Activated naive CD8-positive, alpha-beta T cell treated with anti-CD3 and anti-CD28 coated beads, Interleukin-2, amount 50 U/mL, for 16 hours (primary cell): ENCODE measurements around the gene APOF.
"Not testable (repeated sequence)": the region's sequence is repeated elsewhere in the genome, so short reads cannot be mapped to it uniquely, and the experiment has no call there.

Source experiments
- DNase-seq: peaks from one replicate; pipeline ENCODE4 v3.0.0-alpha.2; 2020; ENCODE audit warnings: low read depth, low spot score

The APOF gene

DNA sequence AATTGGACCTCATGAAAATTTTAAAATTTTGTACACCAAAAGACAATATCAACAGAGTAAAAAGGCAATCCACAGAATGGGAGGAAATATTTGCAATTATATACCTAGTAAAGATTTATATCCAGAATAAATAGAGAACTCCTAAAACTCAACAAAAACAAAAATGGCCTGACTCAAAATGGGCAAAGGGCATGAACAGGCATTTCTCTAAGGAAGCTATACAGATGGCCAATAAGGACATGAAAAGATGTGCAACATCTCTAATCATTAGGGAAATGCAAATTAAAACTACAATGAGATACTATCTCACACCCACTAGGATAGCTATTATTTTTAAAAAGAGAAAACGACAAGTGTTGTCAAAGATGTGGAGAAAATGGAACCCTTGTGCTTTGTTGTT lies 10.9 kb upstream of the APOF start:
- no peak for DNase-seq

DNA sequence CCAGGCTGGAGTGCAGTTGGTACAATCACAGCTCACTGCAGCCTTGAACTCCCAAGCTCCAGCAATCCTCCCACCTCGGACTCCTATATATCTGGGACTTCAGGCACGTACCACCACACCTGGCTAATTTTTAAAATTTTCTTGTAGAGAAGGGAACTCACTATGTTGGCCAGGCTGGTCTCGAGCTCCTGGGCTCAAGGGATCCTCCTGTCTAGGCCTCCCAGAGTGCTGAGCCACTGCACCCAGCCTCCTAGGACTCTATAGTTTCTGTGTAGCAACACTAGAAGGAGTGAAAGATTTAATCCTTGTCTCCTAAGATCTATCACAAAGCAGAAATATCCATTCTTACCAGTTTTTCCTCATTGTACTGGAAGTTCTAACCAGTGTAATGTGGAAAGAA lies 4.3 kb upstream of the APOF start:
- DNase-seq = no peak

DNA sequence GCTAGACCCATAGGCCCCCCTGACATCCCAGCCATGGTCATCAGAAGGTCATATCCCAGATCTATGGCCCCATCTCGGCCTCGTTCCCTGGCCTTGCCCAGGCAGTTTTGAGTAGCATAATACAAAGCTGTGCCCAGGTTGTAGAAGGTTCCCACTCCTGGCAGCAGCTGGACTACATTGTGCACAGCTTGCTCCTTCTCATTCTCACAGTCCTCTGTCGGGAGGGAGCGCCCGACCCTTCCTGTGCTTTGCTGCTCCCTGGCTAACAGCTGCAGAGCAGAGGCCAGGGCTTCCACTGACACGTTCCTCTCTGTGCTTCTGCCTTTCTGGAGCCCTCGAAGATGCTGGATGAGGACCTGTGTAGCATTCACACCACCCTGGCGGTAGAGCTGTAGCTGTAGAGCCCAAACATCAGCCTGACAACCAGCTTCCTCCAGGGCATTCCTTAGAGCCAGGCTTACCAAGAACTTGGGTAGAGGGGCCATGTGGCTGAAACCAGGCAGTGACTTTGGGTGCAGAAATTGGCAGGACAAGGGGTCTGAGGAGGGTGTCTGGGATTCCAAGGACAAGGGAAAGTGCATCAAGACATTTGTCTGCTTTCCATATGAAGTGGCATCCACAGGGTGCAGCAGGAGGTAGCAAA lies 1.0 kb downstream of the APOF start:
- no peak for DNase-seq

DNA sequence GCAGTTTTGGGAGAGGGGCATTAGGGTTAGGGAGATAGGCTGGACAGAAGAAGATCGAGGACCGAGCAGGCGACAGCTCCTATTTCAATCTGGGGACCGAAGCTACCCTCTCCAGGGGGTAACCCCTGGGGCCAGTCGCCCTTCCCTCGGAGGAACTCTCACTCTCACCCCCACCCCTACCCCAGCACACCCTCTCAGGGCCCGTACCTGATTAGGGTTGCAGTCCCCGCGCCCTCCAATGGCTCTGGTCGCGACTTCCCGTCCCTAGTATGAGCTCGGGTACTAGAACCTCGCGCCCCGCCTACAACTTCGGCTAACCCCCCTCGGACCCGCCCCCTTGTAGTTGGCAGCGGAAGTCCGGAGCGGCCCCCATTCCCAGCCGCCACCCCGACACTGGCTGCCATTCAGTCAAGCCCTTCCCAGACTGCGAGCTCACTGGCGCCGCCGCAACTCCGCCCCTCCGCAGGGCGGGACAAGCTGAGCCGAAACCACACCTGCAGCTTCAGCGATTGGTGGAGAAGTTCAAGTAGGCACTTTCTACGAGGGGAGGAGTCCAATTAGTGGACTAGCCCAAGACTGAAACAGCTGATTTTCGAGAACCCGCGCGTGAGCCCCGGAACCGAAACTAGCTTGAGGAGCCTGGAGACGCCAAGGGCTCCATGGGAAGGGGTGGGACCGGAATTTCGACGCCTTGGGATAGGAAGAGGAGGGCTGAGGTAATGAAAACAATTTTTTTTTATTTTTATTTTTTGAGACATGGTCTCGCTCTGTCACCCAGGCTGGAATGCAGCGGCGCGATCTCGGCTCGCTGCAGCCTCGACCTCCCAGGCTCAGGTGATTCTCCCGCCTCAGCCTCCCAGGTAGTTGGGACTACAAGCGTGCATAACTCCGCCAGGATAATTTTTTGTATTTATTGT lies 2.5 kb downstream of the APOF start, which contains the start of gene STAT2:
Gene STAT2 (minus strand): TSS at position 257 of the 917 bp plus-strand sequence. CDS start 3,536 bp downstream, outside the sequence.
- DNase-seq = peak; percentile 99

DNA sequence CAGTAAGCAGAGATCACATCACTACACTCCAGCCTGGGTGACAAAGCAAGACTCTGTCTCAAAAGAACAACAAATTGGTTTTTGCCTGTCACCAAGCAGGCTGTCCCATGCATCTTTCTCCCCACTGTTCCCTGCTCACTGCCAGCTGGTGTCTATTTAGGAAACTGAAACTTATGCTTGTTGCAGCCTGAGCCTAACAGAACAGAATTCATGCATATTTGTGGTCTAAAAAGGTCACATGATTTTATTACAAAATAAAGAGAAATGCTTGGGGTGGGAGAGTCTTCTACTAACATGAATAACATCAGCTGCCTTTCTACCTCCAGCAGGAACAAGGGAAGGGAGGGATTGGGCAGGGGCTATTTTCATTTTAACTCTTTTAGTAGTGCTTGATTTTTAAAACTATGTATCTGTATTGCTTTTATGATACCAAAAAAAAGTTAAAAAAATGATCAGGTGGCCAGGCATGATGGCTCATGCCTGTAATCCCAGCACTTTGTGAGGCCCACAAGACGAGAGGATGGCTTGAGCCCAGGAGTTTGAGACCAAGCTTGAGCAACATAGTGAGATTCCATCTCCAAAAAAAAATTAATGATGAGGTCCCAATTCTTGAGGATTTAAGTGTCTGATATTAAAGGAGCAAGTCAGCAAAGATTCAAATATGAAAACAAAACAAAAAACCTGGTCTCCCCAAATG lies 3.7 kb downstream of the APOF start:
- no peak for DNase-seq

DNA sequence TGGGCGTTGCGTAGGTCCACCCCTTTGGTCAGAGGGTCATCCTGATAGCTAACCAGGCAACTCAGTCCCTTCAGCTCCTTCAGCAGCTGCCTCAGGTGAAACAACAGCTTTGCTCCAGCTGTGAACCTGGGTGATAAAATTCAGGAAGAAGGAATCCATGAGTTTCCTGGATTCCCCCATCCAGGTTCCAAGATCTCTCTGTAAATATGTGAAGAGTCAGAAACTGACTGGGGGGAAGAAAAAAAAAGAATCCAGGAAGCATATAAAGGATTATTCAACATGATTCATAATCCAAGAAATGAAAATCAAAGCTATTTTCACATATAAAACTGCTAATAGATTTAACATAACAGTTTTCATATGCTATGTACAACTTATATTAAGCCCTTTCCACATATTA lies 11.3 kb downstream of the APOF start:
- DNase-seq = no peak

DNA sequence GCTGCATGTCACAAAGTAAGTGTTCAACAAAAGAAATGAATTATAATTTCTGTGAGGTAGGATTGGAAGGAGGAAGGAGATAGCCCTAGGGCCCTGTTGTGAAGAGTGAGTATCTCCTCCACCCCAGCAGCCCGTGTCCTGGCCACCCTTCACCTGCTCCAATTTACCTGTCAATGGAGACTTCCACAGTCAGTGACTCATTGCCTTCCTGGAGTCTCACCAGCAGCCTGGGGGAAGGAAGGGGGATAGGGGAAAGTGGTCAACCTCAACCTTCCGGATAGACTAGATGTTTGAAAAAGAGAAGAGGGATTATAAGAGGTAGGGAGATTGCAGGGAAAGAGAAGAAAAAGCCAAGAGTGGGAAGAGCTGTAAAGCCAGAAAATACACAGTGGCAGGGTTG lies 12.0 kb downstream of the APOF start:
- DNase-seq = no peak

DNA sequence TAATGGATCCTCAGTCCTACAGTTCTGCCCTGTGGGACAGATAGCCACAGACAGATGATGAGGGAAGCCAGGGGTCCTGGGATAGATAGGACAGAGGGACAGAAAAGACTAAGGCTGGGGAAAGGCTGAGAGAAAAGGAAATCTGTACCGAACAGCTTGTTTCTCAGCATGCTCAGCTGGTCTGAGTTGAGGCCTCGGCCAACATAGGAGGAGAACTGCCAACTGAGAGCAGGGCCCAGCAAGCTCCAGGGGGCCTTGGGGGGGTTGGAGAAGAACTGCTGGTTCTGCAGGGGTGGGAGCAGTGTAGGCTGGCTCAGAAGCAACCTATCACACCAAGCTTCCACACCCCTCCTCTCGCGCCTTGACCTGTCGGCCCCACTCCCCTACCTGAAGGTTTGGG lies 13.9 kb downstream of the APOF start:
- DNase-seq = no peak

DNA sequence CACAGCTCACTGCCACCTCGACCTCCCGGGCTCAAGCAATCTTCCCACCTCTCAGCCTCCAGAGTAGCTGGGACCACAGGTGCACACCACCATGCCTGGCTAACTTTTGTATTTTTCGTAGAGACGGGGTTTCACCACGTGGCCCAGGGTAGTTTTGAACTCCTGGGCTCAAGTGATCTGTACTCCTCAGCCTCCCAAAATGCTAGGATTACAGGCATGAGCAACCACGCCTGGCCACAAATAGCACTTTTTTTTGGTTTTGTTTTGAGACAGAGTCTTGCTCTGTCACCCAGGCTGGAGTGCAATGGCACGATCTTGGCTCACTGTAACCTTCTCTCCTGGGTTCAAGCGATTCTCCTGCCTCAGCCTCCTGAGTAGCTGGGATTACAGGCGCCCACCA lies 15.4 kb downstream of the APOF start:
- DNase-seq = not testable (repeated sequence)

DNA sequence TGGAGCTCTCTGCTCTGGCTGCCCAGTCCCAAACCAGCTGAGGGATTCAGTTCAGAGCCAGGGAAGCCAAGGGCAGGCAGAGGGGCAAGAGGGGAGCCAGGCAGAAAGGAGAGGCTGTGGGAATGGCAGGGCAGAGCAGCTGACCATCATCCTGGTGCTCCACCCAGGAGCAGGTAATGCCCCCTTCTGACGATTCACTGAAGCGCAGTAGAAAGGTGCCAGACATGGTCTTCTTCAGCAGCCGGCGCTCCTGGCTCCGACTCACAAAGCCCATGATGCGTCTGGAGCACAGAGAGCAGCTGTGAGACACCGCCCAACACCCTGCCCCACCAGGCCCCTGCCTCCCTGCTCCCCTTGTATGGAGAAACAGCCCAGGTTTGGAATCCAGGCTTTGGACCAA lies 16.0 kb downstream of the APOF start:
- DNase-seq = no peak

DNA sequence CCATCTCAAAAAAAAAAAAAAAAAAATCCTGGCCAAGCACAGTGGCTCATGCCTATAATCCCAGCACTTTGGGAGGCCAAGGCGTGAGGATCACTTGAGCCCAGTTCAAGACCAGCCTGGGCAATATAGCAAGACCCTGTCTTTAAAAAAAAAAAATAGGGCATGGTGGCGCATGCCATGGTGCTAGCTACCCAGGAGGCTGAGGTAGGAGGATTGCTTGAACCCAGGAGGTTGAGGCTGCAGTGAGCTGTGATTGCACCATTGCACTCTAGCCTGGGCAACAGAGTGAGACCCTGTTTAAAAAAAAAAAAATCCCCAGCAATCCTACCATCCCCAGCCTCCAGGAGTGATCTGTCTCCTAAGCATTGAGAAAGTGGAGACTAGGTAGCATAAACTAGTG lies 20.4 kb downstream of the APOF start:
- not testable (repeated sequence) for DNase-seq

DNA sequence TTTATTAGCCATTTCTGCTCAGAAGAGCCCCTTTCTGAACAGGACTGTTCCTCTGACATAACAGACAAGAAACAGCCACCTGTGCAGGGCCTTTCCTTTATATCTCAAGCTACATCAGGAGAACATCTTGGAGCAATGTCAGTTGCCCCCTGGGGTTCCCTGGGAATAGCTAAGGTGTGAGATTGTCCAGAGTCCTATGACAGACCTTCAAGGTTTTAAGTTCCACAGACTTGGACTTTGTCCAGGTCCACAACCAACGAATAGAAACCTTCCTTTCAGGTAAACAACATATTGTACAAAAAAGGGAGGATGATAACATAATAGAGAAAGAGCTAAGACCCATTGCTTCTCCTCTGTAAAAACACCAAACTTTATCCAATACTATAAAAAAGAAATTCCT lies 21.0 kb downstream of the APOF start:
- DNase-seq = no peak

DNA sequence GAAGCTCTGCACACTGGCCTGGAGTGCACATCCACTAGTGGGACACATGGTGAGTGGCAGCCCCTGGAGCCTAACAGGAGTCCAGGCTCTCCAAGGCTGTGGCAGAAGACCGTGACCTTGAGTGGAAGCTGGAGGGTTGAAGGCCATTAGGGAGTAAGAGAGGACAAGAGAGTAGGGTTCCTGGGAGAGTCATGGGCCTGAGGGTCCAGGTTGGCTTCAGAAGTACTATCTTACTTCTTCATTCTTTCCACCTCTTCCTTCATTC lies 23.6 kb downstream of the APOF start:
- no peak for DNase-seq

DNA sequence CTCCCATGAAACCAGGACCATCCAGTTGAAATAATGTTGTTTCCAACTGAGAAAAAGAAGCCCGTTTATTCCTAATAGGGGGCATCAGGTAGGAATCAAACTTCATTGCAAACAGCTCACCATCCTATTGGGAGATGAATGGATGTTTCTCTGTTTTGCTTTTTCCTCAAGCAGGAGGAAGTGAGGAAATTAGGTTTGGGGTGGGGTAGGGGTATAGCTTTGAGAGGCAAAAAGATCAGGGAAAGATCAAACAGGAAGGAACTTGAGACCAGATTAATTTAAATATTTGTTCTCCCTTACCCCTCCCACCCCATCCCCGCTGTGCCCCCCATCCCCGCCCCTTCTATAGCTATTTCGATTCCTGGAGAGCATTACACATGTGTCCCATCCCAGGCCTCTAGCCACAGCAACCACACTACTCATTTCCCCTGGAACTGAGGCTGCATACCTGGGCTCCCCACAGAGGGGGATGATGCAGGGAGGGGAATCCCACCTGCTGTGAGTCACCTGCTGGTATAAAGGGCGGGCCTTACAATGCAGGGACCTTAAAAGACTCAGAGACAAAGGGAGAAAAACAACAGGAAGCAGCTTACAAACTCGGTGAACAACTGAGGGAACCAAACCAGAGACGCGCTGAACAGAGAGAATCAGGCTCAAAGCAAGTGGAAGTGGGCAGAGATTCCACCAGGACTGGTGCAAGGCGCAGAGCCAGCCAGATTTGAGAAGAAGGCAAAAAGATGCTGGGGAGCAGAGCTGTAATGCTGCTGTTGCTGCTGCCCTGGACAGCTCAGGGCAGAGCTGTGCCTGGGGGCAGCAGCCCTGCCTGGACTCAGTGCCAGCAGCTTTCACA lies 24.1 kb downstream of the APOF start, which contains the start of gene IL23A:
Gene IL23A (plus strand): TSS at position 577 of the 850 bp plus-strand sequence. CDS start 161 bp downstream, at position 738.
- DNase-seq = peak; percentile 65

DNA sequence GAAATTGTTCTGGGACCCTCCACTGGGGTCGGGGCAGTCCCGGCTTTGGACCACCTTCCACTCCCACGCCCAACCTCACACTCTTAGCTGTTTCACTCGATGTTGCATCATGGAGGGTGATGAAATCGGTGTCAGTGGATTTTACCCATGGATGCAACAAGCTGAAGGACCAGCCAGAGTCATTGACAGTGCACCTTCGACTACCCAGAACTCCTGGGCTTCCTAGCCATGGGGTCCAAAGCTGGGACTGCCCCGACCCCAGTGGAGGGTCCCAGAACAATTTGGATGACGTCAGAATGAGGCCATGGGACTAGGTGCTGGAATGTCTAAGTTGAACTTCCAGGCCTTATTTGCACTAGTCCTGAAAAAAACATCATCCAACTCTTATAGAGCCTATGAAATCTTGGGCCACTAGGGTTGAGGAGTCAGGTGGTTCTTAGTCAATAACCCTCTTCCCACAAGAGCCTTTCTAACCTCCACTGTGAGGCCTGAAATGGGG lies 24.9 kb downstream of the APOF start:
- DNase-seq = no peak

DNA sequence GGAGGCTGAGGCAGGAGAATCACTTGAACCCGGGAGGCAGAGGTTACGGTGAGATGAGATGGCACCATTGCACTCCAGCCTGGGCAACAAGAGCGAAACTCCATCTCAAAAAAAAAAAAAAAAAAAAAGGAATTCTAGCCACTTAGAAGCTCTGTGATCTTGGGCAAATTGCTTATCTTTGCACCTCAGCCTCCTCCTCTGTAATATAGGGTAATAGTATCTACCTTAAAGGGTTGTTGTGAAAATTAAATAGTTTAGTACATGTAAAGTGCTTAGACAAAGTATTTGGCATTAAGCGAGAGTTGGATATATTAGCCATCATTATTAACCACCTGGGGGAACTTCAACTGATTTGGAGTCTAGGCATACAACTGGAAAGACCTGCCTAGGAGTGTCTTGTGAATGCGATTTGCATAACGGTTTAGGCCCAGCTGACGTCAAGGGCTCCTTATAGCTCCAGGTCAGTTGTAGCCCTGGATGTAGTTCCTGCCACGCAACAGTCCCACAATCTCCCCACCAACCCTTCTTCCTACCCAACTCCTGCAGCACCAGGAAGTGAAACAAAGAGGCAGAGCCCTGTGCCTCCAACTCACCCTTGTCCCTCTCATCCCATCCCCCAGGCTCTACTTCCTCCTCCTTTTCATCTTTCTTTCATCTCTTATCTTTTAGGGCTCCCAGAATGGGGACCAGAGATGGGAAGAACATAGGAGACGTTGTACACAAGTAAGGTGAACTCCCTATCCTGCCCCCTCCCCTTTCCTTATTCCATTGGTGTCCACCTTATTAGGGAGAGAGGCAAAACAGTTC lies 26.1 kb downstream of the APOF start:
- no peak for DNase-seq

DNA sequence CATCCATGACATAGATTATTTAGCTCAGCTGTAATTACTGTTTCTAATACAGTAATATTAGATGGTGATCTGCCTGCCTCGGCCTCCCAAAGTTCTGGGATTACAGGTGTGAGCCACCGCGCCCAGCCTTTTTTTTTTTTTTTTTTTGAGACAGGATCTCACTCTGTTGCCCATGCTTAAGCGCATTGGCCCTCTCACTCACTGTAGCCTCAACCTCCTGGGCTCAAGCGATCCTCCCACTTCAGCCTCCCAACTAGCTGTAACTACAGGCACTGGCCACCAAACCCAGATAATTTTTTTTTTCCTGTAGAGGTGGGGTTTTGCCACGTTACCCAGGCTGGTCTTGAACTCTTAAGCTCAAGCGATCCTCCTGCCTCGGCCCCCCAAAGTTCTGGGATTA lies 27.1 kb downstream of the APOF start:
- not testable (repeated sequence) for DNase-seq

DNA sequence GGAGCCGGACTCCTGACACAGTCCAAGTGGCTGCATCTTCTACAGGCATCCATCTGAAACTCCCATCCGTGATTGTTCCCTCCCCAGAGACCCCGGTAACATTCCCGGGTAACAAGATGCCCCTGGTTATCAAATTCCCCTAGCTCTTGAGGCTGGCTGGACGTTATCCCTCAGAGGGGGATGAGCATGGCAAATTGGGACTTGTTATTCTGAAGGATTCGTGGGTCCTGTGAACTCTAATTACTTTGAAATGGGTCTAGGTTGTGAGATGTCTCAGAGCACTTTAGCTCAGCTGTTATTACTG lies 28.2 kb downstream of the APOF start:
- DNase-seq = no peak

DNA sequence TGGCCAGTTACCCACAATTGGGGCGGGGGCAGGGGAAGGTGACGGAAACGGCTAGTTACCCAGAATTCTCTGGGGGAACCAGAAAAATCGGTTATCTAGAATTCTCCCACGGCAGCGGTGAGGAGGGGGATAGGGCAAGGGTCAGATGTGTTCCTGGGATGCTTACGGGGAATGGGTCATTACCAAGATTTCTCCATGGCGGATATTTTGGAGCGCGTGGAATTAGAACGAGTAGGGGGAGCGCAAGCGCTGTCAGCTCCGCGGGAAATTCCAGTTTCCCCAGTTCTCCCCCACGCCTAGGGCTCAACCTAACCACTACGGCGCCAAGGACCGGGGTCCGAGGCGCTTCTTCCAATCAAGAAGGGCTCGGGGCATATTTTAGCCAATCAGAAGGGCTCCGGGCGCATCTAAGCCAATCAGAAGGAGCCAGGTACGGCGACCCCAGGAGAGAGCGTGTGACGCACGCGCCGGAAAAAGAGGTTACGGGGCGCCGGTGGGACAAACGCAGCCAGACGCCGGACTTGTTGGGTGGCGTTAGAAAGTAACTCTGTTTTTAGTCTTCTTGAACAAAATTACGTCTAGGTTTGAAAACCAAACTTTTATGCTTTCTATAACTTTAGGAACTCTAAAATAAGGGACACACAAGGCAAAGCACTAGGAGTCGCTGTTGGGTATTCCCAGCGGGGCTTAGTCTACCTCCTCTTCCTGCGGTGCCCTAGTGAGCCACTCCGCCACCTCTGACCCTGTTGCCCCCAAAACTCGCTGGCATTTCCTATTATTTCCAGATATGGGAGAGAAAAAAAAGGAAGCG lies 28.8 kb downstream of the APOF start, which contains the start of gene PAN2:
Gene PAN2 (minus strand): TSS at position 322 of the 811 bp plus-strand sequence. CDS start 906 bp downstream, outside the sequence.
- DNase-seq = peak; percentile 87

DNA sequence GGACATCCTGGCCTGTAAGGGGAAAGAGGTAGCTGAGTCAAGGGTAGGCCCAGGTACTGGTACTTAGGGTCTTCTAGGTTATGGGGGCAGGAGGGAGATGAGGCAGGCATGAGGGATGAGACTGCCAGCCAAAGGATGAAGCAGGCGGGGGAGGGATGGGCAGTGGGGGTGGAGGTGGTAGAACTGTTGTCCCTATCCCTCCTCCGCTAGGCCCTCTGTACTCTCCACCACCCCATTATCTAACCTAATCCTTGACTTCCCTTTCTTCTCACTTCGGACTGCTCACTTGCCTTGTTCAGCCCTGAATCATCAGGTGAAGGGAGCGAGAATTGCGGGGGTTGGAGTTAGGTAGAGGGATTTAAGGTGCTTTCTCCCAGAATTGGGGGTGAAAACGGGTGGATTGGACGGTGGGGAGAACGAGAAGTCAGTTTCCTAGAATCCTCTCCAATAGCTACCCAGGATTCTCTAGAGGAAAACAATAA lies 29.4 kb downstream of the APOF start:
- no peak for DNase-seq
